HFFc6 (cell line): ENCODE results near the gene CSNK1G1. TPM values are rescaled to one million over a fixed set of nuclear protein-coding genes. Genes with fewer than 3 reads are reported as not detected.

Experiments
- DNase-seq: peaks from one replicate; pipeline ENCODE4 v3.0.0-alpha.2; 2018
- H3K27ac Mint-ChIP-seq: 2 replicates; pipeline ENCODE4 v1.8.0; 2020; ENCODE audit warnings: mild to moderate bottlenecking, mixed read lengths
- H3K27me3 Mint-ChIP-seq: 2 replicates; pipeline ENCODE4 v1.8.0; 2021; ENCODE audit warnings: mild to moderate bottlenecking, moderate library complexity, mixed read lengths; ENCODE audit not compliant: insufficient read depth
- H3K36me3 Mint-ChIP-seq: 2 replicates; pipeline ENCODE4 v1.8.0; 2021; ENCODE audit warnings: low read depth, mixed read lengths
- H3K4me1 Mint-ChIP-seq: 2 replicates; pipeline ENCODE4 v1.8.0; 2020; ENCODE audit warnings: low read depth, mixed read lengths
- H3K4me3 Mint-ChIP-seq: 2 replicates; pipeline ENCODE4 v1.8.0; 2020; ENCODE audit warnings: mild to moderate bottlenecking, moderate library complexity, mixed read lengths
- H3K9me3 Mint-ChIP-seq: 2 replicates; pipeline ENCODE4 v1.8.0; 2020; ENCODE audit warnings: mild to moderate bottlenecking, mixed read lengths
- total RNA-seq, 6 experiments: library from RNA; stranded (reverse); fragmentation: NEBNext Ultra II Directional; extraction: Animal tissue kit (Norgen Biotek cat#: 25700); gene quantifications; 2 replicates in 1 of 6; 3 replicates in 5 of 6; pipeline ENCODE4 v1.2.3, GENCODE V29; 2021
- TF ChIP-seq, protein P1 (sequence below): fragments of 200-600 bp; sonication (generic); IDR thresholded peaks from 2 replicates; pipeline ENCODE4 v1.5.0; 2021; ENCODE audit warnings: antibody characterized with exemption, mild to moderate bottlenecking

Gene CSNK1G1
- total RNA-seq, 6 experiments from 2014 or later, result 16.4 to 20.5 (median 18.6) TPM

DNA sequence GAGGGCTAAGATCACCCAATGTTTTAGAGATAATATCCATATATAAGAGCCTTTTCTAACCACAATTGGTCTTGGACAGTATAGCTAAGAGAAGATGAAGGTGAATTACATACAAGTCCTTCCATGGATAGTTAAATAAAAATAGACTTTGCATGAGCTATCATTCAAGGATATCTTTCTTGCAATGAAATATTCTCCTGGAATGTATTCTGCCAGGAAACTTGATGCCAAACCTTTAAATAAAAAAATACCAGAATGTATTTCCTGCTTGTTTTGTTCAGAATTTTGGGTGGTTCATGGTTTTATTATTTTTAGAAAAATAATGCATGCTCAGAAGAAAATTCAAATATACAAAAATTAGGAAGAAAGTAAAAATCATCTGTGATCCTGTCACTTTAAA lies 104.3 kb downstream of the CSNK1G1 start:
- Mint-ChIP-seq H3K27me3 (no peaks in the 10 kb centered on the region), H3K4me1 (peaks cover 51% of the 10 kb centered on the region), H3K4me3 (no peak overlapping the region; the same call in 1 of the 2 replicates), H3K36me3 (peaks cover 24% of the 10 kb centered on the region), H3K9me3 (no peaks in the 10 kb centered on the region), H3K27ac (no peak overlapping the region)
- TF ChIP-seq, protein P1, sequence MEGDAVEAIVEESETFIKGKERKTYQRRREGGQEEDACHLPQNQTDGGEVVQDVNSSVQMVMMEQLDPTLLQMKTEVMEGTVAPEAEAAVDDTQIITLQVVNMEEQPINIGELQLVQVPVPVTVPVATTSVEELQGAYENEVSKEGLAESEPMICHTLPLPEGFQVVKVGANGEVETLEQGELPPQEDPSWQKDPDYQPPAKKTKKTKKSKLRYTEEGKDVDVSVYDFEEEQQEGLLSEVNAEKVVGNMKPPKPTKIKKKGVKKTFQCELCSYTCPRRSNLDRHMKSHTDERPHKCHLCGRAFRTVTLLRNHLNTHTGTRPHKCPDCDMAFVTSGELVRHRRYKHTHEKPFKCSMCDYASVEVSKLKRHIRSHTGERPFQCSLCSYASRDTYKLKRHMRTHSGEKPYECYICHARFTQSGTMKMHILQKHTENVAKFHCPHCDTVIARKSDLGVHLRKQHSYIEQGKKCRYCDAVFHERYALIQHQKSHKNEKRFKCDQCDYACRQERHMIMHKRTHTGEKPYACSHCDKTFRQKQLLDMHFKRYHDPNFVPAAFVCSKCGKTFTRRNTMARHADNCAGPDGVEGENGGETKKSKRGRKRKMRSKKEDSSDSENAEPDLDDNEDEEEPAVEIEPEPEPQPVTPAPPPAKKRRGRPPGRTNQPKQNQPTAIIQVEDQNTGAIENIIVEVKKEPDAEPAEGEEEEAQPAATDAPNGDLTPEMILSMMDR, result no peak
- DNase-seq, result no peak

DNA sequence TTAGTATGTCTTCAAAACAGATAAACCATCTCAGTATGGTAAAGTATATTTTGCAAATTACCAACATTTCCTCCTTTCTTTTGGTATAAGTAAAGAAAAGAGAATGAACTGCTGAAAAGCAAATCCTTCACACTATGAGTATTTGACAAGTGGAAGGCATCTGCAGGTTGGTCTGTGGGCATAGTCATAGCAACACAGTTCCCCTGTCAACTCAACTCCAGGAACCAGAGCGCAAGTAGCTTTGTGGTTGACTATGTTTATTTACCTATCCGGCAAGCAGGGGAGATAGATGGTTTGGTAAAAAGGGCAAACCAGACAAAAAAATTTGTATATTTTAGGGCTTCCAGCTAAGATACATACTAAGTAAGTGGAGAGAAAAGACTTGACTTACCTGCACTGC lies 104.9 kb downstream of the CSNK1G1 start:
- H3K4me1 Mint-ChIP-seq, result peaks cover 56% of the 10 kb centered on the region
- no peaks in the 10 kb centered on the region for H3K27me3 Mint-ChIP-seq
- TF ChIP-seq, protein P1, result no peak
- no peak overlapping the region; the same call in 1 of the 2 replicates for H3K4me3 Mint-ChIP-seq
- peaks cover 19% of the 10 kb centered on the region for H3K36me3 Mint-ChIP-seq
- DNase-seq, result no peak
- no peaks in the 10 kb centered on the region for H3K9me3 Mint-ChIP-seq
- no peak overlapping the region for H3K27ac Mint-ChIP-seq

DNA sequence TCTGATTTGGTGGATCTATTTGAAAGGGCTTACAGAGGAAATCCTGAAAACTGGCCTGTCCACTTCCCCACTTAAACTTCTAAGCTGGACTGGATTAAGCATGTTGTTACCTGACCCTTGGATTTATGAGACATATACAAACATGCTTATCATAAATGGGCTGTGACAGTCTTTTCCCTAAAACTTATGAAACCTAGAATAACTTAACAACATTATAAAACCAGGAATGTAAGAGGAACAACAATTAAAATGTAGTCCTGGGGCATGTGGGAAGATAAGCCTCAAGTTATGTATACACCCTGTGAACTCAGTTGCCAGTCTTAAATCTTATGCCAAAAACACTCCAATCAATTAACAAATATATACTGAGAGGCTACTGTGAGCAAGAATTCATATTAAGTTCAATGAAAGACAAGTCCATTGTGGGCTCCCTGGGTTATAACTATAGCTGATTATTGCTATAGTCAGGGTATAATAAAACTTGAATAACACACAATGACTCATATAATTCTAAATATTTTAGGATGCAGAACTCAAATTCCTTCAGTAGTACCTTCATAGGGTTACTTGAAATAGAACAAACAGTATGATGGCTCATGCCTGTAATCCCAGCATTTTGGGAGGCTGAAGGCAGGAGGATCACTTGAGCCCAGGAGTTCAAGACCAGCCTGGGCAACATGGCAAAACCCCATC lies 105.9 kb downstream of the CSNK1G1 start:
- Mint-ChIP-seq H3K27me3 (no peaks in the 10 kb centered on the region), H3K4me1 (peaks cover 63% of the 10 kb centered on the region), H3K4me3 (peak overlapping the region; percentile 63; the same call in 1 of the 2 replicates), H3K36me3 (peaks cover 10% of the 10 kb centered on the region), H3K9me3 (no peaks in the 10 kb centered on the region), H3K27ac (peak overlapping the region; percentile 51)
- peak; percentile 21 for DNase-seq
- TF ChIP-seq, protein P1, result no peak

DNA sequence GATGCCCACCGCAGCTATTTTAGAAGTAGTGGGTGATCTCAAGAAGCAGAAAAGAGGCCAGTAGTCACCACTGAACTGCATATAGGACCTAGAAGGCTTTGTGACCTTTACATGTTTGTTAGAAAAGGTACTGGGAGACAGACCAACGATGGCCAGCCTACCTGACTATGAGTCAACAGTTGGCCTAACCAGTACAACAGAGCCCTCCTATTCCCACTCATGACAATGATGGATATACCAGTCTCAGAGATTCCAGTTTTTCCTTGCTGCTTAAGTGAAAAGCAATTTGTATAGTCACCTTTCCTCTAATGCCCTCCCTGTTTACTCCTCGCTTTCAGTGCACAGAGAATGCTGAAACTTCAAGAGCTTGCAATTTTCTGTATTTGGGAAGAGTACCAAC lies 106.6 kb downstream of the CSNK1G1 start:
- no peaks in the 10 kb centered on the region for H3K9me3 Mint-ChIP-seq
- no peak for DNase-seq
- no peak overlapping the region for H3K4me3 Mint-ChIP-seq
- TF ChIP-seq, protein P1, result no peak
- H3K4me1 Mint-ChIP-seq, result peaks cover 69% of the 10 kb centered on the region
- no peaks in the 10 kb centered on the region for H3K27me3 Mint-ChIP-seq
- peak overlapping the region; percentile 51 for H3K27ac Mint-ChIP-seq
- peaks cover 10% of the 10 kb centered on the region; the same call in 1 of the 2 replicates for H3K36me3 Mint-ChIP-seq

DNA sequence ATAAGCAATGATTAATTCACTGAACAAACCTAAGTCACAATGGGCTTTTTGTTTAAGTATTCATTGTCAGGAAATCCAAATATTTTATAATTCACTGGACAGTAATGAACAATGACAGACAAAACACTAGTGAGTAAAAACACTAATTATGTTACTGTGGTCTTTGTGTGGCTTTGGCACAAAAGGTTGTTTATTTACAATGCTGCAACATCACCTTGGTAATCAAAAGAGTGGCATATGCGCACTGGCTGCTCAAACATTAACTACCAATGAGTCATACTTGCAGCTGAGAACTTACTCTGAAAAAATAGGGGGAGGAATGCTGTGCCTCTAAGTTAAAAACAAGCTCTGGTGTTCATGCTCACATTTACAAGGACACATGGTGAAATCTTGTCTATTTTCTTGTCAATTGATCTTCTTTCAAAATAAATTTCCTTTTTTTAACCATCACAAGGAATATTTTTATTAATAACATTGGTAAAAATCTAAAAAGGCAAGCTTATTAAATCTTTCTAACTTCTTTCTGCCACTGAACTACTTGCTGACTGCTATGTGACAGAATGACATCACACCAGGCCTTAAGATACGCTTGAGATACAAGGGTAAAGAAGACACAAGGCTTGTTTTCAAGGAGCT lies 107.9 kb downstream of the CSNK1G1 start:
- Mint-ChIP-seq H3K27ac (peak overlapping the region; percentile 95), H3K9me3 (no peaks in the 10 kb centered on the region), H3K4me3 (peak overlapping the region; percentile 20; the same call in 1 of the 2 replicates), H3K36me3 (peaks cover 10% of the 10 kb centered on the region; the same call in 1 of the 2 replicates), H3K27me3 (no peaks in the 10 kb centered on the region), H3K4me1 (peaks cover 70% of the 10 kb centered on the region)
- TF ChIP-seq, protein P1, result no peak
- peak; percentile 94 for DNase-seq
